ENCODE measurements around the gene DUSP28. TPM values are rescaled to one million over a fixed set of nuclear protein-coding genes. Genes with fewer than 3 reads are reported as not detected.
A peak's percentile ranks its signal among the peaks of the same experiment; 100 is the strongest.

DUSP28 gene
- total RNA-seq, 6 experiments from 2014 or later, result 3.1 to 5.0 (median 4.3) TPM

- Mint-ChIP-seq H3K4me3 (no peak overlapping the region), H3K36me3 (ENCODE audit: low read depth) (peaks cover 6% of the 10 kb centered on the region), H3K4me1 (ENCODE audit: low read depth) (peaks cover 64% of the 10 kb centered on the region), H3K27me3 (ENCODE audit: insufficient read depth) (peaks cover 2% of the 10 kb centered on the region; the same call in 1 of the 2 replicates), H3K27ac (no peak overlapping the region), H3K9me3 (no peaks in the 10 kb centered on the region)
- peak; percentile 14 for DNase-seq
- peak; percentile 28; the same call in 1 of the 2 replicates for TF ChIP-seq CTCF (IDR thresholded peaks at IDR 0.05)
These were observed 4.6 kb downstream of the DUSP28 start for GRCh38 chr2:240564561-240565332.

DNA sequence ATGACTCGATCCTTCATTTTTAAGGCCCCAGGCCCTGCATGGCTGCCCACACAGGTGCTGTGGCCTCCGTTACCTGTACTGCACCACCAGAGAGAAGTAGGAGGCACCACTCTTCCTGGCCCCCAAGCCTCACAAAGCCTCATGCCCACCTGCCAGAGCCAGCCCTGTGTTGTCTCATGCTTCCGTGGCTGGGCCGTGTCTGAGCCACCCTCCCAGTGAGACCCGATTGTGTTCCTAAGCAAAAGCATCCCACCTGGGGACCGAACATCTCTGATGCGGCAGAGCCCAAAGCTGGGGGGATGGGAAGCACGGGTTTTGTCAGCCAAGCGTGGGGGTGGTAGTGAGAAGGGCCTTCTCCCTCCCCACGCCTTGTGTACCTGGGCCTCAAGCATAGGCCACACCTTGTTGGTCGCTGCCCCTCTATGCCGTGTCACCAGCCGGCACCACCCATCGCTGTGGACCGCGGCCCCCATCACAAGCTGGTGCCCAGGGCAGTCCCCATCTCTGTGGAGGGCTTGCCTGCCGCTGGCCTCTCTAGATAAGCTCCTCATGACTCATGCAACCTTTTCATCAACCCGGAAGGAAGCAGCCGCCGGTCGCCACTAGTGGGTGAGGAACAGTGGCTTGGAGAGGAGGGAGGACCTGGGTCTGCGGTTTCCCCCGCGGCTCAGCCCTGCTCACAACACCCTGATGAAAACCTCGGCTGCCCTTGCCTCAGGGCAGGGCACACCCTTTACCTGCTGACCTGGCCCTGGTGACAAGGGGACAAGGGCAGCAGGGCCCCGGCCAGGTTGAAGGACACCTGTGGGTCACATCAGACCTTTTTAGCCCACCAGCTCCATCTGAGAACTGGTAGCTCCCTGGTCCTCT is 5.4 kb downstream of the DUSP28 start:
- peak; percentile 57 for DNase-seq
- H3K4me3 Mint-ChIP-seq, result no peak overlapping the region
- no peaks in the 10 kb centered on the region for H3K9me3 Mint-ChIP-seq
- peak overlapping the region; percentile 68; the same call in 1 of the 2 replicates for H3K27ac Mint-ChIP-seq
- peaks cover 2% of the 10 kb centered on the region; the same call in 1 of the 2 replicates for H3K27me3 Mint-ChIP-seq (ENCODE audit: insufficient read depth)
- peaks cover 5% of the 10 kb centered on the region for H3K36me3 Mint-ChIP-seq (ENCODE audit: low read depth)
- peaks cover 60% of the 10 kb centered on the region for H3K4me1 Mint-ChIP-seq (ENCODE audit: low read depth)
- TF ChIP-seq CTCF (IDR thresholded peaks at IDR 0.05), result no peak

GRCh38 chr2:240566203-240567136 is 6.3 kb downstream of the DUSP28 start:
- DNase-seq, result peak; percentile 62
- TF ChIP-seq CTCF (IDR thresholded peaks at IDR 0.05), result peak; percentile 99
- Mint-ChIP-seq H3K9me3 (no peaks in the 10 kb centered on the region), H3K27ac (peak overlapping the region; percentile 68), H3K4me1 (ENCODE audit: low read depth) (peaks cover 56% of the 10 kb centered on the region), H3K27me3 (ENCODE audit: insufficient read depth) (peaks cover 2% of the 10 kb centered on the region; the same call in 1 of the 2 replicates), H3K4me3 (no peak overlapping the region; the same call in 1 of the 2 replicates), H3K36me3 (ENCODE audit: low read depth) (peaks cover 5% of the 10 kb centered on the region)

GRCh38 chr2:240567137-240567871 is 7.1 kb downstream of the DUSP28 start:
- no peaks in the 10 kb centered on the region for H3K9me3 Mint-ChIP-seq
- H3K36me3 Mint-ChIP-seq (ENCODE audit: low read depth), result peaks cover 5% of the 10 kb centered on the region
- H3K27me3 Mint-ChIP-seq (ENCODE audit: insufficient read depth), result peaks cover 2% of the 10 kb centered on the region; the same call in 1 of the 2 replicates
- TF ChIP-seq CTCF (IDR thresholded peaks at IDR 0.05), result no peak
- H3K4me1 Mint-ChIP-seq (ENCODE audit: low read depth), result peaks cover 48% of the 10 kb centered on the region
- H3K4me3 Mint-ChIP-seq, result peak overlapping the region; percentile 89
- peak overlapping the region; percentile 67 for H3K27ac Mint-ChIP-seq
- no peak for DNase-seq

Data from HFFc6 (cell line).